HK-2 (cell line): Measurements from ENCODE around the gene PBXIP1.
"Not testable (repeated sequence)": the region's sequence is repeated elsewhere in the genome, so short reads cannot be mapped to it uniquely, and the experiment has no call there.

Experiments used
- DNase-seq: peaks from one replicate; pipeline ENCODE4 v3.0.0-alpha.2; 2018; ENCODE audit not compliant: unreplicated experiment

PBXIP1 gene

DNA sequence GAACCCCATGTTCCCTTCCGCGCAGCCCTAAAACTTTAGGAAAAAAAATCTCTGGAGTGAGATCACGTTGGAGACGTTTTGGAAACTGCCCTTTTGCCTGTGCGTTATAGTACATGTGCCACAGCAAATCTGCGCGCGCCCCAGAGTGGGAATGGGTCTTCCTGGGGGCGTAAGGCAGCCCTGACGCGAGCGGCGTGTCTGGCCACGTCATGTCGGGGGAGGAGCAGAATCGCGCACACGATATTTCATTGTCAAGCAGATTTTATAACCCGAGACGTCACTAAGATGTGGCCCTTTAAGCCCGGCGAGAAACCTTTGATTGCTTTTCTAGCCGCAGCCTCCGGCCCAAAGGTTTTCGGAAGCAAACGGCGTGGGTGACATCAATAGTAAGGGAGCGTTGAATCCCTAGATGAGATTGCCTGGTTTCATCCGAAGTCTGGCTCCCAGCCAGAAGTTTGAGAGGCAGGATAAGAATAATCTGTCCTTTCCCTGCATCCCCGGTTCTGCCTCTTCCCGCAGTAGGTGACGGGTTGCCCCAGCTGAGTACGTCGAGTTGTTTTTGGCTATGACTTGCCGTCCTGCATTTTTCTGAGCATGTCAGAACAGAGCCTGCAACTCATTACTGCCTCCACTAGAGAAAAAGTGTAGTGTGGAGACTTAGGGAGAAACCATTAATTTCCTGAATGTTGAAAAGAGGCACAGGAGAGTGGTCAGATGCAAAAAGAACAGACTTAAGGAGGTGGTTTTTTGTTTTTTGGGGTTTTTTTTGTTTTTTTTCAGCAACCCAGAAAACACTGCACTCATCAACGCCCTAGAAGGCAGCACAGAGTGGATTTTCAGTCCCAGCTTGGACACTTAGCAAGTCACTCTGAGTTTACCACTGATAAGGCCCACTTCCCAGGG lies 18.6 kb downstream of the PBXIP1 start:
- peak; percentile 57 for DNase-seq

DNA sequence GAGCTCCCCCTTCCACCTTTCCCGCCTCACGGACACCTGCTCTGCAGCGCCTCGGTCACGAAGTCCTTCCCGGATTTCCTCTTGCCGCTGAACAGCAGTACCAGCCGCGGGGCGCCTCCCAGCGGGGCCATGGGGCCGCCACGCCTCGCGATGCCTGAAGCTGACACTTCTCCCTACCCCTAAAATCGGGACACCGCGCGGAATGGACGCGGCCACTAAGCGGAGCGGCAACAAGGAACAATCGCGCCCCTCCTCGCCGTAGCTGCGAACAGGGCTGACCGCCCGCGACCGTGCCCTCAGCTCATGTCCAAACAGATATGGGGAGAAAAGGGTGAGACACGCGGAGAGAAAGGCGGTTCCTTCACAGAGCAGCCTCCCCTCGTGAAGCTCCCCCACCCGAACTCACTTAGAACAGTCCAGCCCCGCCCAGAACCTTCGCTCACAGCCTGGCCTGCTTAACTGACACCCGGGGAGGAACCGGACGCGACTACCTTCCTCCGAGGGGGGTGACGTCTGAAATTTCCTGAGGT lies 19.3 kb downstream of the PBXIP1 start, which contains the start of gene PMVK:
PMVK (minus strand) TSS at position 165 of the 530 bp plus-strand sequence; CDS start at position 131, 34 bp downstream.
- DNase-seq, result peak; percentile 93

DNA sequence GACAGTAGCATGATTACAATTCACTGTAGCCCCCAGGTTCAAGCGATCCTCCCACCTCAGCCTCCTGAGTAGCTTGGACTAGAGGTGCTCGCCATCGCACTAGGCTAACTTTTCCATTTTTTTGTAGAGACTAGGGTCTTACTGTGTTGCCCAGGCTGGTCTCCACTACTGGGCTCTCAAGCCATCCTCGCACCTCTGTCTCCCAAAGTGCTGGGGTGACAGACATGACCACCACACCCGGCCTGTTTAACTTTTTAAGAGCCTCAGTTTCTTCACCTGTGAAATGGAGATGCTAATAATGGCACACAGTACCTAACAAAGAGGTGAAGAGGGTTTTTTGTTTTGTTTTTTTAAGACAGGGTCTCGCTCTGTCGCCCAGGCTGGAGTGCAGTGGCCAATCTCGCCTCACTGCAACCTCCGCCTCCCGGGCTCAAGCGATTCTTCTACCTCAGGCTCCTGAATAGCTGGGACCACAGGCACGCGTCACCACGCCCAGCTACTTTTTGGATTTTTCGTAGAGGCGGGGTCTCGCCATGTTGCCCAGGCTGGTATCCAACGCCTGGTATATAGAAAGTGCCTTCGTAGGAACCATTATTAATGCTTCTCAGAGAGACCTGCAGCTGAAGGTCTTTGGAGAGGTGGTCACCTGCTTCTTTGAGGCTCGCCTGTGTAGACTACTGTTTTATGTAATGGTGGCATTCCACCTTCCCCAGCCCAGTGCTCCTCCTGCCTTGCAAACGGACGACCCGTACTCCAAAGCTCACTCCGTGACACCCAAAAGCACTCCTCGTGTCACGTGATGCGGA lies 19.9 kb downstream of the PBXIP1 start:
- no peak for DNase-seq

DNA sequence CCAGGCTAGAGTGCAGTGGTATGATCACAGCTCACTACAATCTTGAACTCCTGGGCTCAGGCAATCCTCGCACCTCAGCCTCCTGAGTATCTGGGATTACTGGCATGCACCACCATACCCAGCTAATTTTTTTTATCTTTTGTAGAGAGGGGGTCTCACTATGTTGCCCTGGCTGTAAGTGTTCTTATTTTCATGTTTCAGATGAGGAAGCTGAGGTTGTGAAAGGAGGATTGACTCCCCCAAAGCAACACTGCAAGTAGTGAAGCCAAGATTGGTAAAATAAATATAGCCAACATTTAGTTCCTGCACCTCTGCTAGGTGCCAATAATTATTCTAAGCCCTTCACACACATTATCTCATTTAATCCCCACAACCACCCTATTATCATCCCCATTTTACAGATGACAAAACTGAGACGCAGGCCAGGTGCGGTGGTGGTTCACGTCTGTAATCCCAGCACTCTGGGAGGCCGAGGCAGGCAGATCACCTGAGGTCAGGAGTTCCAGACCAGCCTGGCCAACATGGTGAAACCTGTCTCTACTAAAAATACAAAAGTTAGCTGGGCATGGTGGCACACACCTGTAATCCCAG lies 21.4 kb downstream of the PBXIP1 start:
- DNase-seq, result no peak

DNA sequence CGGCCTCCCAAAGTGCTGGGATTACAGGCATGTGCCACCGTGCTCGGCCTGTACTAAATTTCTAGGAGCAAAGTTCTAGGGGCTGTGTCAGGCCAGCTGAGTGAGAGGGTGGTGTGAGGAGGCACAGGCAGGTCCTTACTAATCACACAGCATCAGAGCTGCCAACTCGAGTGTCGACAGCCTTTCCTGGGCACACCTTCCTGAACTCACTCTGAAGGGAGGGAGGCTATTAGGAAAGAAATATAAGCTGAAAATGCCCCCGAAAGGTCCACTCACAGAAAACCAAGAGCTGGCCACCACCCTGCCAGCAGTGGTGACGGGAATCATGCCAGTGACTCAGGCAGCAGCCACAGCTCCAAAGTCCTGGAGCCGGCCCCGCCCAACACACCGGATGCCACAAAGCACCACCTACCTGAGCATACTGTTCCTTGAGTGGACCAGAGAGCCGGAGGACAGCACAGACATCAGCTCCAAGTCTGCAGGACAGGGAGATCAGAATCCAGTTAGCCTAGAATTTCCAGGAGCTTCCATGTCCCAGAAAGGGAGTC lies 23.9 kb downstream of the PBXIP1 start:
- DNase-seq, result no peak

DNA sequence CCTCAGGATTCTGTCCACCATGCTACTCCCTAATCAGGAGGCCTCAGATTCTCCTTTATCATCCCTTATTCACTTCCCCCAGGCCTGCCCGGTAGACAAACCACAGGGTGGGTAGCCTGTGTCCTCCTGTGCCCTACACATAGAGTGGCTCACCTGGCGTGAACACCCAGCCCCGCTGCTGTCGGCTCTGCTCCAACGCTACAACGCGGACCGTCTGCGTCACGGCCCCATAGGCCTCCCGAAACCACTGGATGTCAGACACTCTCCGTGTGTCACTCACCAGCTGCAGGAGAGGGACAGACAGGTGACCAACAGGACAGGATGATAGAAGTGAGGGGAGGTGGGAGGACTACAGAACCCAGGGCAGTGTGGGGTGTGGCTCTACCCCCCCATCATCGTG lies 29.7 kb downstream of the PBXIP1 start:
- no peak for DNase-seq

DNA sequence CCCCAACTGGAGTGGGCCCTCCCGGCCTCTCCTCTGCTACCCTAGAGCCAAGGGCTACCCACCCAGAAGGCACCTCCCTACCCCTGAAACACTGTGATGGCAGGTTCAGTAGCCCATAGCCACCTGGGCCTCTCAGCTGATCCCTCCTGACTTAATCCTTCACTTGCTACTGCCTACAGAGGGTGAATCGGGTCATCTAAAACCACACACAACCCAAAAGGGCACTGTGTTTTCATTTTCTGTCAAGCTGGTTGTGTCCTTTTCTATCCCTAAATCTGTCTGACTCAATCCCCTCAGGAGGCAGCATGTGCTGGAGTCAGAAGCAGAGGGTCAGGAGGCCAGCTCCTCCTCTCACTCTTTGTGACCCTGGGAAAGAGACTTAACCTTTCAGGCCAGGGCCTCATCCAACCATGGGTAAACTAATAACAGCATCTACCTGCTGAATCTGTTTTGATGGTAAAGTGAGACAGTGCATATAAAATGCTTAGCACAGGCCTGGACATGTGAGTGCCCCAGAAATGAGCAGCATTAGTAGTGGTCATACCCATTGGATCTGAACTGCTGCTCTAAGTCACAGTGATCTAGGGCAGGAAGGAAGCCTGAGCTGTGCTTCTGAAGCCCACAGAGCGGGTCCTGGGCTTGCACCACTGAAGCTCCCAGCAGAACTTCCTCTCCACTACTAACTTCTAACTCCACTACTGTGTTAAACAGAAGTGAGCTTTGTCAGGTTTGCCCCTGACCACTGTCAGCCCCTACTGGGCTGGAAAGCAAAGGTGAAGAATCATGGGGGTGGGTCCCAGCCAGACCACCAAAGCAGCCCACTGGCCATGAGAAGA lies 30.3 kb downstream of the PBXIP1 start:
- no peak for DNase-seq

DNA sequence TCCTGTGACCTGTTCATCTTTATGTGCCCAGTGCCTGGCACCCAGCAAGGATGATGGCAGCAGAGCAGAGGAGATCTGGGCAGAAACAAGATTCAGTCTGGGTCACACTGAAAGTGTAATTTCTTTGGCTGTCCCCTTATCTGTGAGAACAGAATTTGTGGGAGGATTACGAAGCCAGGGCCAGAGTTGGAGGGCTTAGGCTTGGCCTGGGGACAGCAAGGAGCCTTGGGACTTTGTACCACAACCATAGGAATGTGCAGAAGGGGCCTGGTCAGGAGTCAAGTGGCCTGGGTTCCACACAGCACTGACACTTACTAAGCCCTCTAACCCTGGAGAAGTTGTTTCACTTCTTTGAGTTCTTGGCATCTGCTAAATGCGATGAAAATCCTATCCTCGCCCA lies 32.2 kb downstream of the PBXIP1 start:
- DNase-seq, result no peak

DNA sequence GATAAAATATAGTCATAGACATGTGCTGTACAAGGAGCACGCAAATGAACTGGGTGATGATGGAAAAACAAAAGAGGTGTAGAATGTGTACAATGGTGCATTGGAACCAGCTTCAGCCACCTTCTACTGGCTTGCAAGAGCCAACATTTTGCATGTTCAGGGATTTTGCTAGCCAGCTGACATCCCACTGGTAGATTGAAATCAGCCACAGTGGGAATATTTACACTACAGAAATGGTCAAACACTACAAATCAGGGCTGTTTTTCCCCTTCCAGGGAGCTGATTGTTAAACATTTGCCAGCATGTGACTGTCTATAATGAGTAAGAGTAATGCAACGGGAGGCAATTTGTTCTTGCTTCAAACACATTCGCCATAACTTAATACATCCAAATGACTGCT lies 42.6 kb downstream of the PBXIP1 start:
- no peak for DNase-seq

DNA sequence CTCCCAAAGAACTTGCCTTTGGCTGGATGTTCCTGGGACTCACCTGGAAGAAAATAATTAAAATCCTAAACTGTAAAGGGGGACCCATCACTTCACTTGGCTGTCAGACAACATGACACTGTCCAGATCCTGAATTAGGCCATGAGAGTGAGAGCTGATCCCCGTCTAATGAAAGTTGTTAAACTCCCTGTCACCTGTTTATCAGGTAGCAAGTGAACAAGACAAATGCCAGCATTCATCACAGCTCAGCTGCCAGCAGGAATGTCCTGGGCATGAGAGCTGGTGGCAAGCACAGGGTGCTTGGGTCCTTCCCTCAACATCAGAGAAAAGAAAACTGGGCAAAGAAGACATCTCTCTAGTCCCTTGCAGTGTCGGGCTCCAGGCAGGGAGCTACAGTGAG lies 43.1 kb downstream of the PBXIP1 start:
- no peak for DNase-seq

DNA sequence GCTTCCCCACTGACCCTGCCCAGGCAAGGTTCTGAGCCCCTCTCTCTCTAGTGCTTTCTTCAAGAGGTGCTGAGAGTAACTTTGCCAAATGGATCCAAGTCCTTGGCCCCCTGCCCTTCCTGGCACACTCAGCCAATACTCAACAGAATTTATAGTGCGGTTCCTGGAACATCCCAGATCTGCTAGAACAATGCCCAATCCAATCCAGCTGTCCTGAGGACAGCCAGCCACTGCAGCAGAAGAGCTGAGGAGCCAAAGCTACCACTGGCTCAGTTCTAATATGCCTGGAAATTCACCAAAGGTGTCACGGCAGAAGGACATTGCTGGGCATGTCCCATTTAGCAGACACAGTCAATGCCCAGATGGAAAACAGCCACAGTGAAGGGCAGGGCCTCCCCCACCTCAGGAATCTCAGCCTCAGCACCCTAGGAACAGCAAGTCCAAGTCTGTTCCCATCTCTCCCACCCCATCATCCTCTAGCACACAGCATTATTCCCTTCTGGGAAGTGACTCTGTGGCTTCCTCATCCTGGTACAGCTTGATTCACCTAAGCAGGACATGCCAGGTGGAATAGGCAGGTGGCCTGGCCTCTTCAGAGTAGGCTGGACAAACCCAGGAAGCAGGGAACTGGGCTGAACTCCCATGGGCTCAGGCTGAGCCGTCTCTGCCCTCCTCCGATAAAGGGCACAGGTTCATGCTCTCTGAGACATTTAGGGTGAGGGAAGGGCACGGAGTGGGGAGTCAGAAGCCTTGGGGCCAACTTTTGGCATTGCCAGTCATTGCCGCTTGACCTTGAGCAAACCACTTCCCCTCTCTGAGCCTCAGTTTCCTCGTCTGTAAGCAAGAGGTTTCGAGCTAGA lies 44.0 kb downstream of the PBXIP1 start:
- DNase-seq, result no peak

DNA sequence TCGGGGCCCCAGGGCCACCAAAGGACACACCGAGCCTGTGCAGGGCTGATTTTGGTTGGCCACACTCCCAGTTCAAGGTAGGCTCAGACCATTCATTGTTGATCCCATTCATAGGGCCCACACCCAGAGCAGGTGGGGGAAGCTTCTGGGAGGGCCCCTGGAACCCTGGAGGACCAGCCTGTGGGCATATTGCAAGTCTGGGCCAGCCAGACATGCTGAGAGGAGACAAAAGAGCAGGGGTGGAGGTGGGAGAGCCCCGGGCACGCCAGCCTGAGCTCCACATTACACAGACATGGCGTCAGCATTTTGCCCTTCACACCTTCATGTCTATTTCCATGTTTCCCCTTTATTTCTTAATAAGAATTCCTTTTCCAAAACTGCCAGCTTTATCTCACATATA lies 45.0 kb downstream of the PBXIP1 start:
- DNase-seq, result no peak

DNA sequence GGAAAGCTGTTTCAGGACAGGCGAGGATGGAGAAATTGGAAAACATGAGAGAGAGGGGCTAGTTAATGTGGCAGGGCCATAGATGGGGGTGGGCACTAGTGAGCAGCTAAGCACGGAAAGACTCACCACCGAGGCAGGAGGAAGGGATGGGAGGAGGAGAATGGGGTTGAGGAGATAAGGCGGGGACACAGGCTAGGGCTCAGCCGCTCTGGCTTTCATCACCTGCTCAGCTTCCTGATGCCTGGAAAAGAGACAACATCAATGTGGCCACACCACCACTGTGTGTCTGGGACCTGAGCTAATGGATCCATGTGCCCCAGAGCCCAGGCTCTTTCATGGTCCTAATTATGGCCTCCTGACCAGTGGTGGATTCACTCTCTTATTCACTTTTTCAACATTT lies 47.0 kb downstream of the PBXIP1 start:
- no peak for DNase-seq

DNA sequence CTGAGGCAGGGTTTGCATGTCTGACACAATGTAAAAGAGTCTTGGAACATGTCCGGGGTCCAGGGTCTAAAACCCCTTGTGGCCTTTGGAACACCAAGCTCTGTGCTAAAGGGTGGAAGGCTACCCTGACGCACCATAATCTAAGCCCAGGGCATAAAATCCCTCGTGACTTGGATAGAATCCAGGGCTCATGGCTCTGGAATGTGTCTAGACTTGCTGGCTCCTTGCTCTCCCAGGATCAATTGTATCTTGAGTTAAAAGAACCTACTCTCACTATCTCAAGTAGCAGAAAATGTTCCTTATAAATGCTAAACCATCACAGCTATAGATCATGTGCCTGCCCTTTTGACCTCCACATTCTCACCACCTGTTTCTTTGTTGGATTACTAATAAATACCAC lies 47.8 kb downstream of the PBXIP1 start:
- DNase-seq, result not testable (repeated sequence)

DNA sequence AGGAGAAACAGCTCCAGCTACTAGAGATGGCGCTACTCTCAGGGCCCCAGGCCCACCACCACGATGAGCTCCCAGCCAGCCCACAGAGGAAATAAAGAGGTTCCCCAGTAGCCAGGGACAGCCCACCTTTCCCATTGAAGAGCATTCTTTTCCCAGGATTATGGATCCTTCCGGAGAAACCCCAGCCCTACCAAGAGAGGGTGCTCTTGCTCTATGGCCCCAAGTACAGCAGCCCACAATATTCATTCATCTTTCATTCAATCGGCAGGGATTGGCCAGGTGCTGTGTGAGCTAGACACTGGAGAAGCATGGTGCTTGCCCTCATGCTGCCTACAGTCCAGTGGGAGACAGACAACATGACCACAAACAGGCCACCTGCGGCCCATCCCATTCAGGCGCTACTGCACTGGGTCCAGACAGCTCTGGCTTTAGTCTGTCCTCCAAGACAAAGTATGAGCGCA lies 49.2 kb downstream of the PBXIP1 start:
- no peak for DNase-seq

DNA sequence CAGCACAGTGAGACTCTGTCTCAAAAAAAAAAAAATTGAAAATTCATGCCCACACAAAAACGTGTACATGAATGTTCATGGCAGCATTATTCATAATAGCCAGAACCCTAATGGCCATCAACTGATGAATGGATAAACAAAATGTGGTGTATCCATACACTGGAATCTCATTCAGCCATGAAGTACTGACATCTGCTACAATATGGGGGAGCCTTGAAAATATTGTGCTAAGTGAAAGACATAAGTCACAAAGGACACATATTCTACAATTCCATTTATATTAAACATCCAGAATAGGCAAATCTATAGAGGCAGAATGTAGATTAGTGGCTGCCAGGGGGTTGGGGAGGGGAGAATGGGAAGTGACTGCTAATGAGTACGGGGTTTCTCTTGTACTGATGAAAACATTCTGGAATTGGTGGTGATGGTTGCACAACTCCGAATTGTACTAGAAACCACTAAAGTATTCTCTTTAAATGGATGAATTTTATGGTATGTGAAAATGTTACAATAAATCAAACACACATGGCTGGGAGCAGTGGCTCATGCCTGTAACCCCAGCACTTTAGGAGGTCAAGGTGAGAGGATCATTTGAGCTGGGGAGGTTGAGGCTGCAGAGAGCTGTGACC lies 52.8 kb downstream of the PBXIP1 start:
- DNase-seq, result no peak

DNA sequence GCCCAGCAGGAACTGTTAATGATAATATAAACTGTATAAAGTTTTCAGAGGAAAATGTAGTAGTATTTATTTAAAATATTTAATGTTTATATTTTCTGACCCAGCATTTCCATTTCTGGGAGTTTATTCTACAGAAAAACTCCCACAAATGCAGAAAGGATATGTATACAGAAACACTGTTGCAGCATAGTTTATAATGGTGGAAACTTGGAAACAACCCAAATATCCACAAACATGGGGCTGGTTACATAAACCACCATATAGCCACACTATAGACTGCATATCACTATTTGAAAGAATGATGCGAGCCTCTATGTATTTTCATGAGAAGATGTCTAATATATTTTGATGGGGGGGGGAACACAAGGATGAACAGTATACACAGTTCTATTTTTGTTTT lies 54.3 kb downstream of the PBXIP1 start:
- no peak for DNase-seq

DNA sequence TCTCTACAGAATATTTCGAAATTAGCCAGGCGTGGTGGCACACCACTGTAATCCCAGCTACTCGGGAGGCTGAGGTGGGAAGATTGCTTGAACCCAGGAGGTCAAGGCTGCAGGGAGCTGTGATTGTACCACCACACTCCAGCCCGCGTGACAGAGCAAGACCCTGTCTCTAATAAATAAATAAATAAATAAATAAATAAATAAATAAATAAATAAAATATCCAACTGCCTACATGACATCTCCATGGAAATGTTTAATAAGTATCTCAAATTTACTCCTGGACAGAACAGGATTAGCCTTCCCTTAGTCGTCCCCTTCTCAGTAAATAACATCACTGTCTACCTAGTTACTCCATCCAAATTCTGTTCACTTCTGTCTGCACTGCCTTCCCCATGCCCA lies 56.9 kb downstream of the PBXIP1 start:
- no peak for DNase-seq

DNA sequence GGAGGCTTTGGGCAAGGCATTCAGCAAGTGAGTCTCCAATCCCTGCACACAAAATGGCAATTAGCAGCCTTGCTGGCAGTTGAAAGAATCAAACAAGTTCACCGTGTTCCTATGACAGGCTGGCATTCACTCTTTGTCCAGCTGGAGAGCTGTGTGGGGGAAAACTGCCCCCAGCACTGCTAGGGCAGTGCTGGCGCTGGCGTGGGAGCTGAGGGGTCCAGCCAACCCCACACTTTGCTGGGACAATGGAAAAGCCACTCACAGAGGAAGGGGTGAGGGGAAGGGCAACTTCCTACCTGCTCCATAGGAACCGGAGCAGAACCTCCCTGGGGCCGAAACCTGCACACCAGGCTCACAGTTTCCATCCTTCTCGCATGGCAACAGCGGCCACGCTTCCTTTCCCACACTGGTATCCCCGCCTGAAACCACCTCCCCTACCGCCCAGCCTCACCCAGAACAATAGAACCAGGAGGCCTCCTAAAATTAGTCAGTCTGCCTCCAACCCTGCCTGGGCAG lies 59.1 kb downstream of the PBXIP1 start:
- DNase-seq, result no peak
